ENCODE results near the gene ZNF14. TPM values are rescaled to one million over a fixed set of nuclear protein-coding genes. Genes with fewer than 3 reads are reported as not detected.

Gene ZNF14
- total and polyA plus RNA-seq, 9 of the 15 experiments (the other 6 are each of a cell fraction or from before 2014, with no cell fraction given), result 1.9 to 7.0 (median 4.0) TPM

DNA sequence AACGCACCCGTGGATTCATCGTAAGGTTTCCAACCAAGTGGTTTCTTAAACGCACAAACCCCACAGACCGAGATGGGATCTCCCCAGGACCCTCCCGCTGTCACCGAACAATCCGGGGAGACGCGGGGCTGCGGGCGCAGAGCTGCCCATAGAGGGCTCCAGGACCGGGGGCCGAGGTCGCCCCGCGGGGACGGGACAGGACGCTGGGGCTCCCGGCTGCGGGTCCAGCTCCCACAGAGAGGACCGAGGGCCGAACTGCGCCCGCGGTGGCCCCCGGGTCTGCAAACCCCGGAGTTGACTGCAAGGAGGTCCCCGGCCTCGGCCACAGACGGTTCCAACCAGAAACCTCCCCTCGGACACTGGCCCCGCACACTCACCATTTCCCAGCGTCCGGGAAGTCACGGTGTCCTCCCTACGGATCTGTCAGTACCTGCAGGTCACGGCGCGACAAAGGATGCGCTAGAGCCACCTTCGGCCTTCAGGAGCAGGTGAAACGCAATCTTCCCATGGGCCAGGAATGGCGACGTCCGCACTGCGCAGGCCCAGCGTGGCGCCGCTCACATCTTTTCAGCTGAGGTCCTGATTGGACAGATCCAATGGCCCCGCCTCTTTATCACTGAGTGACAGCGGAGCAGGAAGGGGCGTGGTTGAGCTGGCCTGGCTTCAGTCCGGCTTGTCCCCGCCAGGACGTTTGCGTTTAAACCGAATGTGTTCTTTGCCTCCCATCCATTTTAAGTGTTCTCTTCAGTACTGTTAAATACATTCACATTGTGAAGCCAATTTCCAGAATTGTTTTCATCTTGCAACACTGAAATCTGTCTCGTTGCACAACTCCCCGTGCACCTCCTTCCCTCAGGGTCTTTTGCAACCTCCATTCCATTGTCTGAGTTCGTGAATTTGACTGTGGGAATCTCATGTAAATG is at the start of gene ZNF14 (continued):
- TF ChIP-seq, protein P1, sequence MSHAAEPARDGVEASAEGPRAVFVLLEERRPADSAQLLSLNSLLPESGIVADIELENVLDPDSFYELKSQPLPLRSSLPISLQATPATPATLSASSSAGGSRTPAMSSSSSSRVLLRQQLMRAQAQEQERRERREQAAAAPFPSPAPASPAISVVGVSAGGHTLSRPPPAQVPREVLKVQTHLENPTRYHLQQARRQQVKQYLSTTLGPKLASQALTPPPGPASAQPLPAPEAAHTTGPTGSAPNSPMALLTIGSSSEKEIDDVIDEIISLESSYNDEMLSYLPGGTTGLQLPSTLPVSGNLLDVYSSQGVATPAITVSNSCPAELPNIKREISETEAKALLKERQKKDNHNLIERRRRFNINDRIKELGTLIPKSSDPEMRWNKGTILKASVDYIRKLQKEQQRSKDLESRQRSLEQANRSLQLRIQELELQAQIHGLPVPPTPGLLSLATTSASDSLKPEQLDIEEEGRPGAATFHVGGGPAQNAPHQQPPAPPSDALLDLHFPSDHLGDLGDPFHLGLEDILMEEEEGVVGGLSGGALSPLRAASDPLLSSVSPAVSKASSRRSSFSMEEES (CRISPR knock-in tag; IDR thresholded peaks at IDR 0.05), result no peak
- TF ChIP-seq NFYB (IDR thresholded peaks at IDR 0.05; ENCODE audit: extremely low read depth, insufficient read length), result peak; percentile 61
- TF ChIP-seq, protein P2, sequence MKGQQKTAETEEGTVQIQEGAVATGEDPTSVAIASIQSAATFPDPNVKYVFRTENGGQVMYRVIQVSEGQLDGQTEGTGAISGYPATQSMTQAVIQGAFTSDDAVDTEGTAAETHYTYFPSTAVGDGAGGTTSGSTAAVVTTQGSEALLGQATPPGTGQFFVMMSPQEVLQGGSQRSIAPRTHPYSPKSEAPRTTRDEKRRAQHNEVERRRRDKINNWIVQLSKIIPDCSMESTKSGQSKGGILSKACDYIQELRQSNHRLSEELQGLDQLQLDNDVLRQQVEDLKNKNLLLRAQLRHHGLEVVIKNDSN (CRISPR knock-in tag; IDR thresholded peaks at IDR 0.05), result no peak
- TF ChIP-seq NCOA6 (IDR thresholded peaks at IDR 0.05), result no peak
- no peak for TF ChIP-seq PCBP2 (IDR thresholded peaks at IDR 0.05; ENCODE audit: low read depth, low read length, poor library complexity, severe bottlenecking)
- TF ChIP-seq TCF7L2 (IDR thresholded peaks at IDR 0.05; ENCODE audit: low read depth, low read length), result no peak
- TF ChIP-seq SLC30A9 (CRISPR knock-in tag; IDR thresholded peaks at IDR 0.05), result no peak
- TF ChIP-seq, protein P3, sequence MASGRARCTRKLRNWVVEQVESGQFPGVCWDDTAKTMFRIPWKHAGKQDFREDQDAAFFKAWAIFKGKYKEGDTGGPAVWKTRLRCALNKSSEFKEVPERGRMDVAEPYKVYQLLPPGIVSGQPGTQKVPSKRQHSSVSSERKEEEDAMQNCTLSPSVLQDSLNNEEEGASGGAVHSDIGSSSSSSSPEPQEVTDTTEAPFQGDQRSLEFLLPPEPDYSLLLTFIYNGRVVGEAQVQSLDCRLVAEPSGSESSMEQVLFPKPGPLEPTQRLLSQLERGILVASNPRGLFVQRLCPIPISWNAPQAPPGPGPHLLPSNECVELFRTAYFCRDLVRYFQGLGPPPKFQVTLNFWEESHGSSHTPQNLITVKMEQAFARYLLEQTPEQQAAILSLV (tag; IDR thresholded peaks at IDR 0.05), result no peak
- TF ChIP-seq, protein P4, sequence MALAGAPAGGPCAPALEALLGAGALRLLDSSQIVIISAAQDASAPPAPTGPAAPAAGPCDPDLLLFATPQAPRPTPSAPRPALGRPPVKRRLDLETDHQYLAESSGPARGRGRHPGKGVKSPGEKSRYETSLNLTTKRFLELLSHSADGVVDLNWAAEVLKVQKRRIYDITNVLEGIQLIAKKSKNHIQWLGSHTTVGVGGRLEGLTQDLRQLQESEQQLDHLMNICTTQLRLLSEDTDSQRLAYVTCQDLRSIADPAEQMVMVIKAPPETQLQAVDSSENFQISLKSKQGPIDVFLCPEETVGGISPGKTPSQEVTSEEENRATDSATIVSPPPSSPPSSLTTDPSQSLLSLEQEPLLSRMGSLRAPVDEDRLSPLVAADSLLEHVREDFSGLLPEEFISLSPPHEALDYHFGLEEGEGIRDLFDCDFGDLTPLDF (CRISPR knock-in tag; IDR thresholded peaks at IDR 0.05), result no peak
- TF ChIP-seq CBFA2T3 (IDR thresholded peaks at IDR 0.05), result no peak
- TF ChIP-seq E2F4 (CRISPR knock-in tag; IDR thresholded peaks at IDR 0.05; ENCODE audit: low read depth), result no peak
- TF ChIP-seq, protein P5, sequence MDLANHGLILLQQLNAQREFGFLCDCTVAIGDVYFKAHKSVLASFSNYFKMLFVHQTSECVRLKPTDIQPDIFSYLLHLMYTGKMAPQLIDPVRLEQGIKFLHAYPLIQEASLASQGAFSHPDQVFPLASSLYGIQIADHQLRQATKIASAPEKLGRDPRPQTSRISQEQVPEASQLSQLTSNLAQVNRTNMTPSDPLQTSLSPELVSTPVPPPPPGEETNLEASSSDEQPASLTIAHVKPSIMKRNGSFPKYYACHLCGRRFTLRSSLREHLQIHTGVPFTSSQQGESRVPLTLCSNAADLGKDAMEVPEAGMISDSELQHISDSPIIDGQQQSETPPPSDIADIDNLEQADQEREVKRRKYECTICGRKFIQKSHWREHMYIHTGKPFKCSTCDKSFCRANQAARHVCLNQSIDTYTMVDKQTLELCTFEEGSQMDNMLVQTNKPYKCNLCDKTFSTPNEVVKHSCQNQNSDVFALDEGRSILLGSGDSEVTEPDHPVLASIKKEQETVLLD (IDR thresholded peaks at IDR 0.05), result peak; percentile 88
- no peak for TF ChIP-seq CREBBP (IDR thresholded peaks at IDR 0.05; ENCODE audit: low read depth, low read length)
- TF ChIP-seq CEBPG (CRISPR knock-in tag; IDR thresholded peaks at IDR 0.05), result peak; percentile 18; the same call in 1 of the 2 replicates
- TF ChIP-seq CEBPG (tag; conservative IDR thresholded peaks at IDR 0.05 in 1 of 2, IDR thresholded peaks at IDR 0.05 in 1 of 2), result peak; percentile 59 to 67; a peak in 3 of 4 replicates

Measured in K562 (cell line).